ENCODE measurements around the gene PLXNB2.

The PLXNB2 gene

DNA sequence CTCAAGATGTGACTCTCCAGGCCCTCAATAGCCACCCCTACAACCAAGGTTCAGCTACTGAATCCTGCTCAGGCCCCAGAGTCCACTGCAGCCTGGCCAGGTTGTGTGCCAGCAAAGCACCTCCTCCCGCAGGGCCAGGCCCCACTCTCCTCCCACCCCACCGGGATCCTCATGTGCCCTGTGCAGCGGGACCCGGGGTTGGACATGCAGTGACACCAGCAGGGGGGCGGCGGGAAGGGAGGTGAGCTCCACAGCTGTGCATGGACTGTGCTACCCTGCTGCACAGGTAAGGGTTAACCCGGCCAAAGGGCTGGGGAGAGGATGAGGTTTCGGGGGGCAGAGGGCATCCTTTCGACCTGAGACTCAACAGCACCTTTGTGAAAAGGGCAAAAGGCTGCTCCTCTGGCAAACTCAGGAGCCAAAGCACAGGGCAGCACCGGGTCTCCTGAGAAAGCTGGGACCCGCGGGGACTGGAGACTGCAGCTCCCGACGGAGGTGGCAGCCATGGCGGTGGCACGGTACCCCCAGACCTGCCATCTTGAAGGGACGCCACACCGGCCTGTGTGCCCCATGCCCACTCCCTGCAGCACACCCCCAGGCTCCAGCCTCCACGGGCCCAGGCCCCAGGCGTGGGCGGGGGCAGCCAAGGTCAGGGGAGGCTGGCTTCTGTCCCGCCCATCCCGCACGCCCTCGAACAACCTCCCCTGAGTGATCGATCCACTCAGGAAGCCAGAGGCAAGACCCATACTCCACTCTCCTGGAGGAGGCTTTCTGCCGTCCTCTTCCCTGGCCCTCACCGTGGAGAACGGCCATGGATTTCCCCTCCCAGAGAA lies 10.6 kb downstream of the PLXNB2 start:
- no peak for DNase-seq

DNA sequence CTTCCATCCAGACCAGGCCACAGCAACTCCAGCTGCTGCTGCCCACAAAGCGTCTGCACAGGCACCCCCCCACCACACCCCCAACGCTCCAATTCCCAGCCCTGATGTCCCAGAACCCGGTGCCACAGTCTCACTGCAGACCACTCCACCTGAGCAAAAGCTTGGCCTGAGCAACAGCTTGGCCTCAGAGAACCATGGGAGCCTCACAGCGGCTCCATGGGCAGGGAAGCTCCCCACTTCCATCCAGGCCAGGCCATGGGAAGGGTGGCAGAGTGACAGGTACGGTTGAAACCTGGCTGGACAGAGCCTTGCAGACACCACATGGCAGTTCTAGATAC lies 13.2 kb downstream of the PLXNB2 start:
- DNase-seq, result no peak

DNA sequence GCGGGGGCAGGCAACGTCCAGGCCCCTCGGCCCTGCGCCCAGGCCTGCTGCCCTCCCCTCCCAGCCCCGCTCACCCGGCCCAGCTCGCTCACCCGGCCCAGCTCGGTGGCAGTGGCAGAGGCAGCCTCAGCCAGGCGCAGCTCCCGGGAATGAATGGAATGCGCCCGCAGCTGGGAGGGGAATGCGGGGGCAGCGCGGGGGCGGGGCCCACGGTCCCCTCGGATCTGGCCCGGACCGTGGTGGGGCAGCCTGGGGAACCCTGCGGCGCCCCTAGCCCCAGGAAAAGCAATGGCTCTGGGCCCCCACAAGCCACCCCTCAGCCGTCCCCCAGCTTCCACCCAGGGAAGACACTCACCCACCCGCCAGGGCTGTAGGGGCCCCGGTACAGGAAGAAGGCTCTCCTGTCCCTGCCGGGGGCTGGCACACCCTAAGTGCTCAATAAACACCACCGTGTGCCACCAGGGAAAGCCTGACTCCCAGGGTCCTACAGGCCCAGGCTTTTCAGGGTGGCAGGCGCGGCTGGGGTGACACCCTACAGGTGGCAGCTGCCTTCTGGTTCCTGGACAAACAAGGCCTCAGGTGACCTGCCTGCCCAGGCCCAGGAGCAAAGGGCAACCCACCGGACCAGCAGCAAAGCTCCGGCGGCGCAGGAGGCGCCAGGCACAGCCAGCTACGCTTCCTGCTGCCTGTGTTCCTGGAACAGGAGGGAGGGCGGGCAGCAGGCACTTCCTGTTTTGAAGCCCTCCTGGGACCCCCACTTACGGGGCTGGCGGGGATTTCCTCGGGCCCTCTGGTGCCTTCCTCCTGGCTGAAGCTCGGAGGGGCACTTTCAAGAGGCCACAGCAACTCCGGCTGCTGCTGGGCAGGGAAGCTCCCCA lies 13.8 kb downstream of the PLXNB2 start:
- DNase-seq, result no peak

DNA sequence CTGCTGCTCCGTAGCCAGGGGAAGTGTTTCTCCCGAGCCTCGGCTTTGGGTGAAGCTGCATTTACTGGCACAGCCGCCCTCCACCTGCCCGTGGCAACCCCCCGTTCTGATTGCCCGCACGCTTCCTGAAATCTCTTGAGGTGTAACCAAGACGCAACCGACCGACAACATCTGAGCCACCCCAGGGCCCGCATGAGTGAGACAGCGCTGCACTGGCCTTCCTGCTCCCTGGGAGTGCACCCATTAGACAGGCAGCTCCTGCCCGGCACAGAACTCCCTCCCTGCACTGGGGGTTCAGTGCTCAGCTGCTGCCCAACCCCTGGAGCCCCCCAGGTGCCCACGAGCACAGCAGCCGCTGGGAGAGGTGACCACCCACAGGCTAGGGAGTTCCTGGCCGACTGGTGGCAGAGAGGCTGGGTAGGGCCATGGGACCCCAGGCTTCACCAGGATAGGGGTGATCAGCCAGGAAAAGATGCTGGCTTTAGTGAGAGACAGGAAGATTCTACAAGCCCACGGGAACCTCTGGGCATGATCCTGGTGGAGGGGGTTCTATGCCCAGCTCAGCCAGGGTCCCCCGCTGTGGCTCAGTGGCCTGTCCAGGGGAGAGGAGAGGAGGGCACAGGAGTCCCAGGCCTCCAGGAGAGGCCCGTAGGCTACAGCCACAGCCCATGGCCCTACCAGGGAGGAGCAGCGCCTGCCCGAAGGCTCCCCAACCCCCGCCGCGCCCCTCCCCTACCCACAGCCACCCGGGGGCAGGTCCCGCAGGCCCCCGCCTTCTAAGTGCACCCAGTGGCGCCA lies 14.6 kb downstream of the PLXNB2 start:
- DNase-seq, result no peak

DNA sequence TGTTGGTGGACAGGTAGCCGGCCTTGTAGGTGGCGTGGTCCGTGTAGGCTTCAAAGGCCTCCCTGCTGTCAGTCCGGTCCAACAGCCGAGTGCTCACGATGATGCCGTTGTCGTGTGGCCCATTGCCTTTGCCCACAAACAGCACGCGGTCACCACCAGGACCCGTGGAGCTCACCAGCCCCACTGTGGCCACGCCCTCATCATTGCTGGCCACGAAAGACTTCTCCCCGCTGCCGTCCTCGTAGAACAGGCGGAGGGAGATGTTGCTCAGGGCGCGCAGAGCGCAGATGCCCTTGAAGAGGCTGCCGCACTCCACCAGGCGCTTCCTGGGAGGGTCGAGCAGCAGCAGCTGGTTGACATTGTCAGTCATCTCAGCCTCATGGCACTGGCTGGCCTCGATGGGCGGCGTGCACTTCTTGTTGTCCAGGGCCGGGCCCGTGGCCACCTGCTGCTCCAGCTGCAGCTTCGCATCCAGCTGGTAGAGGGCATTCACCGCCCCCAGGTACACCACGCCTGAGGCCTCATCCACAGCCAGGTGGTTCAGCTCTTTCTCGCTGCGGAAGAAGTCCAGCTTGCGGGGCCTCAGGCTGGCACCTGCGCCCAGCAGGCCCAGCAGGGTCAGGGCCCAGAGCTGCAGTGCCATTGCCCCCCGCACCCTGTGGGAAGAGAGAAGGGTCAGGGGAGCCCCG lies 17.4 kb downstream of the PLXNB2 start:
- no peak for DNase-seq

DNA sequence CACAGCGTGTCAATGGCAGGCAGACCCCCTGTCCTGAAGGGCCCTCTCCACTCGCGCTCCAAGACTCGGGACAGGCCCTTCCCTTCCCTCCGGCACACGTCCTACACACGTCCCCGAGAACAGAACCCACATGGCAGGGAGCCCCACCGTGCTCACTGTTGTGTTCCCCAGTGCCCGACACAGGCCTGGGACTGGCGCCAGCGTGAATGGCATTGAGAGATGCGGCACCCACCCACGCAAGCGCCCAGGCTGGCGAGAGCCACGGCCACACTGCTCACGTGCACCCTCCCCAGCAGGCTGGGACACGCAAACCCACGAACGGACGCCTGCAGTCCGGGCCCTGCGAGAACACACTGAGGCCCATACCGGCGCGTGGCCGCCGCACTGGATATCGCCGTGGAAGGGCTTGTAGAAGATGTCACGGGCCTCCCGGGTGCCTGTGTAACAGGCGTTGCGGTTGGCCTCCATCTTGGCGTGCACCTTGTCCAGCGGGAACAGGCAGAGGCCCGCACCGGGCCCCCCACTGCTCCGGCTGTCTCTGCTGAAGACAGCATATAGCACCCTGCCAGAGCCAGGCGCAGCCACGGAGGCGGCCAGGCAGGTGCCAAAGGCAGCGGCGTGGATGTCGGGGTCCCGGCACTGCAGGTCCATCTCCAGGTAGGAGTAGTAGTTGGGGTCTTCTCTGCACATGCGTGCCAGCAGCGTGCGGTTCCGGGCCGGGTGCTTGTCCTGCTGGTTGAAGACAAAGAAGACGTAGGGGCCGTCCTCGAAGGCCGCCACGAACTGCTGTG lies 18.1 kb downstream of the PLXNB2 start:
- DNase-seq, result no peak

DNA sequence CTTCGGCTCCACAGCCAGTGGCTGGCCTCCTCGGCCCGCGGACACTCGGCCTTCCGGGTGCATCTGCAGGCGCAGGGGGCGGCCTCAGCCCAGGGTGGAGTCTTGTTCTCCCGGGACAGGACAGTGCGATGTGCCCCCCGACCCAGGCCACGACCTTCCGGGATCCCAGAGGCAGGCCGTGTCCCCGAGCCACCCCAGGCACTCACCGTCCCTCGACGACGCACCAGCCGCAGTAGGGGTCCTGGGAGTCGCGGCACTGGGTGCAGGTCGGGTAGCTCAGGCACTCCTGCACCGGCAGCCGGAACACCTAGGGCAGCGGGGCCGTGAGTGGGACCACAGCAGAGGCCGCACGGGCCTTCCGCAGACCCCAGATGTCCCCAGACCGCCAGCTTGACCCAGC lies 19.7 kb downstream of the PLXNB2 start:
- DNase-seq, result no peak

DNA sequence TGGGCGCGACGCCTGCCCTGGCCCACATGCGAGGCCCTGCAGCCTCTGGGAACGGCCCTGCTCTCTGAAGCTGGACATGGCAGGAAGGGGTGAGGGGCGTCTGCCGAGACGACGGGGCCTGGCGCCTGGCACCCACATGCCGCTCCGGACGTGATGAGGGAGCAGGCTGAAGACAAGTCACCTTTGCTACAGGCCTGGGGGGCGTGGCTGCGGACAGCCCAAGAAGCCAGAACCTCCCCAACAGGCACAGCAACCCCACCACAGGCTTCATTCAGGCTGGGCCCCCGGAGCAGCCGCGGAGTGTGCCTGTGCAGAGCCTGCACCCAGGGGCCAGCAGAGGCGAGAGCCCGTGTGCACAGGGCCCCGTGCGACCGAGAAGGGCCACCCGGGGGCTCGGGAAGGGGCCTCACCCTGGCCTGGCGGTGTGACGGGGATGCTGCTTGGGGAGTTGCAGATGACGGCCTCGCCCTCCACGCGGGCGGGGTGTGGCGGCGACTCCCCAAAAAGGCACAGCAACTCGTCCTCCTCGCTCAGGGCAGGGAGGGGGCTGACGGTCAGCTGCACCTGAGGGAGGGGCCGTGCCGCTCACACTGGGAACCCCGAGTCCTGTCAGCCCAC lies 20.6 kb downstream of the PLXNB2 start:
- no peak for DNase-seq

DNA sequence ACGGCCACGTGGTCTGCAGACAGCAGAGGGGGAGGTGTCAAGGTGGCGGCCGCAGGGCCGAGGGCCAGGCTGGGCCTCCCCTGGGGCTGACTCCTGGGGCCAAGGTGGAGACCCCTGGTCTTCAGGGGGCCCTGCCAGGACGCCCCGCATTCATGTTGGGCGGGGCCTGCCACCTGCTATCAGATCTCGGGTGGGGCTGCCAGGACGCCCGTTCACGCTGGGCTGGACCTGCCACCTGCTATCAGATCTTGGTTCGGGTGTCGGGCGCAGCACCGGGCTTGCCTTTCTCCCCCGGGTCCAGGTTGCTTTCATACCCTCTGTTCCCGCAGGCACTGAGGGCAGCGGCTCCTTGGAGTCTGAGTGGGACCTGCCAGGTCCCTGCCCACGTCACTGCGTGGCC lies 21.2 kb downstream of the PLXNB2 start:
- no peak for DNase-seq

DNA sequence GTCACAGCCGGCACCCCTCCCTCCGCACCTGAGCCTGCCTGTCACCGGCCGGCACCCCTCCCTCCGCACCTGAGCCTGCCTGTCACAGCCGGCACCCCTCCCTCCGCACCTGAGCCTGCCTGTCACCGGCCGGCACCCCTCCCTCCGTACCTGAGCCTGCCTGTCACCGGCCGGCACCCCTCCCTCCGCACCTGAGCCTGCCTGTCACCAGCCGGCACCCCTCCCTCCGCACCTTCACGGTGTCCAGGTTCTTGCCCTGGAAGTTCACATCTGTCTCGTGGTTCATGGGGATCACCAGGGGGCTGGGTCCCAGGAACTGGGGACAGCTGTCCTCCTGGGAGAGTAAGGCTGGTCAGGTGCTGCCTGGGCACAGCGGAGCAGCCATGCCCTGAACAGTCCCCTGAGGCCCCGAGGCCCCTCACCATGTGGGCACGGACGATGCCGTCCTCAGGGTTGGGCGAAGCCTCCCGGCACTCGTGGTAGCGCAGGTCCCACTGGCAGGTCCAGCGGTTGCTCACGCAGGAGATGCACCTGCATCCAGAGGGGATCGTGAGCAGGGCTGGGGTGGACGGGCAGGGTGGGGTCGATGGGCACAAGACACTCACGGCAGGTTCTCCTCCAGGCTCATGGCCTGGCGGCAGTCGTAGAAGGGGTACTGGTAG lies 21.7 kb downstream of the PLXNB2 start:
- no peak for DNase-seq

DNA sequence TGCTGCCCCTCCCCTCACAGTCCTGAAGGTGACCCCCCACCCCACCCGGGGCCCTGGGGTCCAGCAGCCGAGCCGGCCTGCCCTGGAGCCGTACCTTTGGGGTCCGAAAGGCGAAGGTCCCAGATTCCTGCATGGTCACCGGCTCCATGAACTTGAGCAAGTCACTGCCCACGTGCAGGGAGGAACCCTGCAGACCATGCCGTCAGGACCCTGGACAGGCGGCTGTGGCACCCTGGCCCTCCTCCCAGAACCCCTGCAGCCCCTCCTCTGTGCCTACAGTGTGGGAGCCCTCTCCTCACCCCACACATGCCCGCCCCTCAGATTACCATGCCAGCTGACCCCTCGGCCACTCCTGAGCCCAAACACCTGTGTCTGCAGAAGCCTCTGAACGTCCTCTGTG lies 23.0 kb downstream of the PLXNB2 start:
- no peak for DNase-seq

DNA sequence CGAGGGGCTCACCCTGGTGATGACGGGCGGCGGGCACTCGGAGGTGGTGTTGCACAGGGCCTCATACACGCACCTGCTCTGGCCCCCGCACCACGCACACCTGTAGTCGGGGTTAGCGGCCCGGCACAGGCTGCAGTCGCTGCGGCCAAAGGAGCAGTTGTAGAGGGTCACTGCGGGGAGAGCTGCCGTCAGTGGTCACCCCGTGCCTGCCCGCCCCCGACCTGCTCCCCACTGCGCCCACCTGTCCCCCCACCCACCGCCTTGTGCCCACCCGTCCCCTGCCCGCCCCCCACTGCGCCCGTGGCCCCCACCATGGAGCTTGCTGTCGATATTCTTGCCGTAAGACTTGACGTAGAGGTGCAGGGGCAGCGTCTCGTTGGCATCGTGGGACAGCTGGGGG lies 23.6 kb downstream of the PLXNB2 start:
- no peak for DNase-seq

DNA sequence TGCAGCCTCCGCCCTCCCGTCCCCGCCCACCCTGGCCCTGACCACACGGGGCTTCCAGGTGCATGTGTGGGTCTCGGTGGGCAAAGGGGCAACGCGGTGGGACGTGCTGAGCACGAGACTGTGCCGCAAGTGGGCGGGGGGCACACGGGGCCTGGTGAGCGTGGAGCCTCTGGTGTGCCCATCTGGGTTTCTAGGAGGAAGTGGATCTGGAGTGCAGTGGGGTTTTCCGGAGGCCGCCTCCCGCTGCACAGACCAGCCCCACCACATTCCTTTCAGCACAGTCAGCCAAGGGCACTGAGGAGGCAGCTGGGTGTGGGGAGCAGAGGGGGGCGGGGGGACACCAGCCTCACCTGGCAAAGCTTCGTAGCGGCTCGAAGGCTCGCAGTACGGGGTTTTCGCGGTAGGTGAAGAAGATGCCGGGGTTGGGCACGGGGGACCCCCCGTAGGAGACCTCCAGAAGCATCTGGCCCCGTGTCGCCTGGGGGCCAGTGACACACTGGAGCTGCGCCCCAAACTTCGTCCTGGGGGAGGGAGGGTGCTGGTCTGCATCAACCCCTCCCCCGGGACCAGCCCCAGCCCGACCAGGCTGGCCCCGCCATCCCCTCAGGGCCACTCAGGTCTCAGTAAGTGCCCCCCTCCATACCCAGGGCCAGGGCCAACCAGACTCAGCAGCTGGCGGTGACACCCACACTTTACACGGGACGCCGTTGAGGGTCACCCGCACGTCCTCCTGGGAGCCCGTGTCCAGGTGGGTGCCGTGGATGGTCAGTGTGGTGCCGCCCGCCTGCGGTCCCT lies 24.9 kb downstream of the PLXNB2 start:
- DNase-seq, result no peak

DNA sequence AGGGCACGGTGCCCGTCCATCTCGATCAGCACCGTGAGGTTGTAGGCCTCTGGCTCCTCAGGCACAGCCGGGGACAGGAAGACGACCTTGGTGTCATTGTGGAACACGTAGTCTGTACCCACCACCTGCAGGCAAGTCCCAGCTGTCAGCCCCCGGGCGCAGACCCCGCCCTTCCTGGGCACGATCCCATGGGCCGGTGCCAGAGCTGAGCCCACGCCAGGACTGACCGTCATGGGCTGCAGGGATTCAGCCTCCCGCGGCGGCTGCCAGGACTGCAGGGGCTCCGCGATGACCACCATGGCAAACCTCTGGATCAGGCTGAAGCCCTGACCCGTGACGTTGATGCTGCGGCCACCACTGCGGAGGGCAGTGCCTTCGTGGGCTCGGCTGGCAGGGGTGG lies 25.5 kb downstream of the PLXNB2 start:
- DNase-seq, result no peak

DNA sequence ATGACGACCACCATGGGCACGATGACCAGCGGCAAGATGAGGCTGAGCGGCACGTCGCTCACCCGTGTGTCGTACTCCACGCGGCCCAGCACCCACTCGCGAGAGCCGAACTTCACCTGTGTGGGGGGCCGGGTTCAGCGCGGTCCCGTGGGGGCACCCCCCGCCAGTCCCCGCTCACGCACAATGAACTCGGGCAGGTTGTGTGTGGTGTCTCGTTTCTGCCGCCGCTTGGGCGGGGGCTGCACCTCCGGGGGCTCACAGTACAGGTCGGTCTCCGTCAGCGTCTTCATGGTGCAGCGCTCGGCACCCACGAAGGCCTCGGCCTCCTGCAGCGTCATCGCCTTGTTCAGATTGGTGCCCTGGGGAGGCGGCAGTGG lies 26.1 kb downstream of the PLXNB2 start:
- no peak for DNase-seq

DNA sequence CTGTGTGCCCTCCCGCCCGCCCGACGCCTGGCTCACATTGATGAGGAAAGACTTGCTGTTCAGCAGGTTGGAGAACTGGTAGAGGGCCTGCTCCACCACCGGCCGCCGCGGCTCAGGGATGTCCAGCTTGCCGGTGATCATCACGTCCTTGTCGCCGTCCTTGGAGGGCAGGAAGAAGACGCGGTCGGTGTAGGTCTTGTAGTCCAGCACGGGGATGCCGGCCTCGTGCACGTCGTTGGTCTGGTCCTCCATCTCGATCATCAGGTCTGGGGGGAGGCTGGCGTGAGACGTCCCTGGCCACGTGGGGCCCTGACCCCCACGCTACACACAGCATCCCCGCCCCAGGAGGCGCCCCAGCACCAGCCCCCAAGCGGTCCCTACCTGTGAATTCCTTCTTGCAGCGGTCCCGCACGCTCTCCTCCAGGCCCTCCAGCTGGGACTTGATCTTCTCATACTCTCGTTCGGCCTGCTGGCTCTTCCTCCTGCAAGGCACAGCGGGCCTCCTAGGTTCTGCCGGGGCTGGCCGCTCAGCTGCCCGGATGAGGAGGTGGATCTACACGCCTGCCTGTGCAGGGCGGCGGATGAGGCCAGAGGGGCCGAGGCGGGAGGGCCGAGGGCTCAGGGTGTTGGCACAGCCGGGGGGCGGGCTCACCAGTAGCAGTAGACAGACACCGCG lies 26.6 kb downstream of the PLXNB2 start:
- no peak for DNase-seq

DNA sequence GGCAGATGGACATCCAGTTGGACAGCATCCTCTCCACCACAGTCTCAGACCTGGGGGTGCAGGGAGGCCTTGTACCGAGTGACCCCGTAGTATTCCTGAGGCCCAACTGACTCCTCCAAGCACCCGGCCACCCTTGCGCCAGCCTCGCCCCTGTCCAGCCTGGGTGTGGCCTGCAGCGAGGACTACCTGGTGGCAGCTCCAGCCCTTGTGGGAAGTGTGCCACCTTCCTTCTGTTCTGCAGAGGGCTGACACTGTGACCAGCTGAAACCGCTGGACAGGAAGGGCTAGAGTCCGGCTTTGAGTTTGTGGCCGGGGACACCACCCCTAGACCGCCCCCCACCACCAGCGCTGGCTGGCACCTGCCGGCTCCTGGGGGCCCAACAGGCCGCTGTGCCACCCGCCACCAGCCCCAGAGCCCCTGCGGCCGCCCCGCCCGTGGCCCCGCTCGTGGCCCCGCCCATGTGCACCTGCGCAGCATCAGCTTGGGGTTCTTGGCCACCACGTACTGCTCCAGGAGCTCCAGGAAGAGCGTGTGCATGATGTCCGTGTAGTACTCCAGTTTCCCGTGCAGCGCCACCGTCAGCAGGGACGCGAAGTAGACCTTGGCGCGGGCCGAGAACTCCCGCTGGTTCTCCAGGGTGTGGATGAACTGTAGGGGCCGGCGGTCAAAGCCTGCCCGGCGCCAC lies 27.3 kb downstream of the PLXNB2 start:
- no peak for DNase-seq

DNA sequence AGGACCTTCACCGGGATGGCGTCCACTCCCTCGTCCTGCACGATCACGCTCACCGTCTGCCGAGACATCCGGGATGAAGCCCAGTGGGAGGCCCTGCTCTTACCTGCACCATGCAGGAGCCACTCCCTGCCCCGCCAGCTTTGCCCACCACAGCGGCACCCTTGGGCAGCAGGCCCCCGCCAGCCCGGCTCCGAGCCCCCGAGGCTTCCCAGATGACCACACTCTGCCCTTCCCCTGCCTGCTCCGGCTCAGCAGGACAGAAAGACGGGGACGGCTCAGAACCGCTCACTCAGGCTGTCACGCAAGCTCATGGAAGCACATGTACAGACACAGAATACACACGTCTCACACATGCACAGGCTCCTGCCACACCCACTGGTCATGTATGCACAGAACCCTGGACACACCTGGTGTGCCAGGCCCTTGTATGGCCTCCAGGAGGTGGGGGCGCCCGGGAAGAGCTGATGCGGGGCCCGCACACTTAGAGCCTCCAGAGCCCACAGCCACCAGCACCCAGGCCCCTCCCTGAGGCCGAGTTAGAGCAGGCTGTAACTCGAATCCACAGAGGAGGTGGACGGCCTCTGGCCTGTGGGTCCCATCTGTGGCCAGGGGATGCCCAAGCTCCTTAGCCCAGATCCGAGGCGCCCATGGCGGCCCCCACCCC lies 28.4 kb downstream of the PLXNB2 start:
- no peak for DNase-seq

Measured in NCI-H1930 (cell line).